GM18868 (cell line): ENCODE measurements around the gene DLG5.

ENCODE experiments used
- ATAC-seq: cut with Tn5 transposase; IDR thresholded peaks from one replicate; pipeline ENCODE4 v1.9.1; 2021; ENCODE audit warnings: mild to moderate bottlenecking, moderate library complexity; ENCODE audit not compliant: unreplicated experiment

Gene DLG5

GRCh38 chr10:77896058-77896457 lies 30.5 kb downstream of the DLG5 start:
- ATAC-seq = no peak

- no peak for ATAC-seq
Measured at GRCh38 chr10:77894058-77894457, 32.5 kb downstream of the DLG5 start.

- no peak for ATAC-seq
Measured at GRCh38 chr10:77893386-77893785, 33.2 kb downstream of the DLG5 start.

GRCh38 chr10:77892761-77893160 lies 33.8 kb downstream of the DLG5 start:
- no peak for ATAC-seq

GRCh38 chr10:77892021-77892739 lies 34.4 kb downstream of the DLG5 start:
- no peak for ATAC-seq

- no peak for ATAC-seq
Measured at GRCh38 chr10:77890097-77890496, 36.5 kb downstream of the DLG5 start.

GRCh38 chr10:77889277-77889903 lies 37.2 kb downstream of the DLG5 start:
- ATAC-seq = no peak

GRCh38 chr10:77888356-77888703 lies 38.2 kb downstream of the DLG5 start:
- no peak for ATAC-seq

GRCh38 chr10:77887631-77888355 lies 38.8 kb downstream of the DLG5 start:
- no peak for ATAC-seq

- ATAC-seq = no peak
Measured at GRCh38 chr10:77886795-77887355, 39.7 kb downstream of the DLG5 start.

- ATAC-seq = no peak
Measured at GRCh38 chr10:77884181-77884580, 42.4 kb downstream of the DLG5 start.

GRCh38 chr10:77881636-77882035 lies 44.9 kb downstream of the DLG5 start:
- ATAC-seq = no peak

GRCh38 chr10:77881222-77881621 lies 45.3 kb downstream of the DLG5 start:
- no peak for ATAC-seq

- no peak for ATAC-seq
Measured at GRCh38 chr10:77879710-77880109, 46.8 kb downstream of the DLG5 start.

- no peak for ATAC-seq
Measured at GRCh38 chr10:77879065-77879464, 47.5 kb downstream of the DLG5 start.

- peak; percentile 67 for ATAC-seq
Measured at GRCh38 chr10:77877441-77878344, 48.9 kb downstream of the DLG5 start.

- ATAC-seq = no peak
Measured at GRCh38 chr10:77875730-77876129, 50.8 kb downstream of the DLG5 start.

- no peak for ATAC-seq
Measured at GRCh38 chr10:77874872-77875271, 51.7 kb downstream of the DLG5 start.

GRCh38 chr10:77873536-77874380 lies 52.8 kb downstream of the DLG5 start:
- peak; percentile 81 for ATAC-seq
